Cardiac septum (tissue), 1 donor: ENCODE measurements around the gene GALNT12. TPM values are rescaled to one million over a fixed set of nuclear protein-coding genes. Genes with fewer than 3 reads are reported as not detected.
A peak's percentile ranks its signal among the peaks of the same experiment; 100 is the strongest.

ENCODE experiments used
- DNase-seq: peaks from one replicate; pipeline ENCODE4 v3.0.0-alpha.2; 2020; ENCODE audit warnings: low spot score
- intact Hi-C: fragments of 100-400 bp; cut with DNase I; formaldehyde crosslinking; loops from one replicate; pipeline ENCODE4 v1.14.0; 2022
- total RNA-seq: library from RNA; stranded (reverse); fragmentation: NEBNext Ultra II Directional; extraction: Animal tissue kit (Norgen Biotek cat#: 25700); gene quantifications from one replicate; pipeline ENCODE4 v1.2.1, GENCODE V29; 2021
- donor health status: DM: no; HTN: no; CAD: no.

GALNT12 gene
- total RNA-seq, 1 donor from 2014 or later: 0.38 TPM

GRCh38 chr9:98781588-98782383, 25.7 kb upstream of the GALNT12 start:
- intact Hi-C loops: no loop called here
- DNase-seq: no peak

GRCh38 chr9:98783518-98784226, 23.8 kb upstream of the GALNT12 start:
- no peak for DNase-seq
- intact Hi-C loops: no loop called here

GRCh38 chr9:98784831-98785806, 22.4 kb upstream of the GALNT12 start:
- intact Hi-C loops: no loop called here
- DNase-seq: no peak

GRCh38 chr9:98786750-98787510, 20.5 kb upstream of the GALNT12 start:
- DNase-seq: no peak
- intact Hi-C loops: no loop called here

GRCh38 chr9:98787766-98788335, 19.6 kb upstream of the GALNT12 start:
- no peak for DNase-seq
- intact Hi-C loops: no loop called here

GRCh38 chr9:98789483-98790133, 17.9 kb upstream of the GALNT12 start:
- no peak for DNase-seq
- intact Hi-C loops: no loop called here

GRCh38 chr9:98790134-98790841, 17.2 kb upstream of the GALNT12 start:
- intact Hi-C loops: no loop called here
- DNase-seq: peak; percentile 57

GRCh38 chr9:98790842-98791607, 16.4 kb upstream of the GALNT12 start:
- peak; percentile 90 for DNase-seq
- intact Hi-C loops: no loop called here

GRCh38 chr9:98791608-98792490, 15.6 kb upstream of the GALNT12 start:
- intact Hi-C loops: no loop called here
- no peak for DNase-seq

GRCh38 chr9:98793031-98793430, 14.4 kb upstream of the GALNT12 start:
- intact Hi-C loops: no loop called here
- no peak for DNase-seq

GRCh38 chr9:98794802-98795201, 12.7 kb upstream of the GALNT12 start:
- DNase-seq: no peak
- intact Hi-C loops: no loop called here

GRCh38 chr9:98795295-98795955, 12.0 kb upstream of the GALNT12 start:
- no peak for DNase-seq
- intact Hi-C loops: no loop called here

- no peak for DNase-seq
- intact Hi-C loops: no loop called here
Observed at GRCh38 chr9:98795970-98796363, 11.5 kb upstream of the GALNT12 start.

- intact Hi-C loops: no loop called here
- peak; percentile 88 for DNase-seq
Observed at GRCh38 chr9:98796364-98797101, 10.9 kb upstream of the GALNT12 start, which contains the start of gene ANKS6. ANKS6 (minus strand) TSS chr9:98796555; CDS start chr9:98796491, 64 bp downstream.

- intact Hi-C loops: no loop called here
- no peak for DNase-seq
Observed at GRCh38 chr9:98797491-98797890, 10.0 kb upstream of the GALNT12 start.
